IPS-18a (cell line): ENCODE data around the gene HBA2.

ENCODE experiments used
- H3K27ac ChIP-seq: one replicate; pipeline ENCODE4 v1.5.1; 2013; ENCODE audit warnings: low read length
- H3K27me3 ChIP-seq: one replicate; pipeline ENCODE4 v1.6.1; 2013; ENCODE audit warnings: mild to moderate bottlenecking, low read length; ENCODE audit not compliant: control insufficient read depth, insufficient read depth
- H3K36me3 ChIP-seq: one replicate; pipeline ENCODE4 v1.6.1; 2013; ENCODE audit warnings: low read depth, low read length; ENCODE audit not compliant: control insufficient read depth
- H3K4me1 ChIP-seq: one replicate; pipeline ENCODE4 v1.6.1; 2013; ENCODE audit warnings: low read depth, low read length; ENCODE audit not compliant: control insufficient read depth
- H3K4me3 ChIP-seq: one replicate; pipeline ENCODE4 v1.5.1; 2013; ENCODE audit warnings: low read length
- H3K9ac ChIP-seq: one replicate; pipeline ENCODE4 v1.6.1; 2013; ENCODE audit warnings: mild to moderate bottlenecking, low read length, moderate library complexity
- H3K9me3 ChIP-seq: one replicate; pipeline ENCODE4 v1.6.1; 2013; ENCODE audit warnings: low read depth, low read length; ENCODE audit not compliant: control insufficient read depth

HBA2 gene

GRCh38 chr16:177981-178667 is 5.4 kb downstream of the HBA2 start:
- no peak overlapping the region for H3K27ac ChIP-seq
- no peaks in the 10 kb centered on the region for H3K4me1 ChIP-seq
- H3K9me3 ChIP-seq, result no peaks in the 10 kb centered on the region
- no peak overlapping the region for H3K4me3 ChIP-seq
- no peak overlapping the region for H3K9ac ChIP-seq
- H3K36me3 ChIP-seq, result no peaks in the 10 kb centered on the region
- peaks cover 76% of the 10 kb centered on the region for H3K27me3 ChIP-seq

GRCh38 chr16:178668-179015 is 6.0 kb downstream of the HBA2 start:
- Histone ChIP-seq H3K4me3 (no peak overlapping the region), H3K27me3 (peaks cover 71% of the 10 kb centered on the region), H3K4me1 (no peaks in the 10 kb centered on the region), H3K9me3 (no peaks in the 10 kb centered on the region), H3K36me3 (no peaks in the 10 kb centered on the region), H3K27ac (no peak overlapping the region), H3K9ac (no peak overlapping the region)

- no peak overlapping the region for H3K4me3 ChIP-seq
- H3K9me3 ChIP-seq, result no peaks in the 10 kb centered on the region
- H3K9ac ChIP-seq, result no peak overlapping the region
- H3K4me1 ChIP-seq, result no peaks in the 10 kb centered on the region
- H3K27ac ChIP-seq, result no peak overlapping the region
- no peaks in the 10 kb centered on the region for H3K36me3 ChIP-seq
- peaks cover 63% of the 10 kb centered on the region for H3K27me3 ChIP-seq
Measured at GRCh38 chr16:179211-180092, 6.8 kb downstream of the HBA2 start.

- Histone ChIP-seq H3K27me3 (peaks cover 56% of the 10 kb centered on the region), H3K4me3 (peak within 1 kb of the TSS; percentile 13), H3K4me1 (no peaks in the 10 kb centered on the region), H3K36me3 (peaks cover 3% of the 10 kb centered on the region), H3K9me3 (no peaks in the 10 kb centered on the region), H3K27ac (no peak within 1 kb of the TSS), H3K9ac (no peak within 1 kb of the TSS)
Measured at GRCh38 chr16:180101-180675, 7.5 kb downstream of the HBA2 start, which contains the start of gene HBQ1. Gene HBQ1, plus strand, starts transcription at chr16:180459. Its CDS starts 28 bp downstream, at chr16:180487.

GRCh38 chr16:180681-181564 is 8.2 kb downstream of the HBA2 start:
- no peaks in the 10 kb centered on the region for H3K4me1 ChIP-seq
- no peaks in the 10 kb centered on the region for H3K9me3 ChIP-seq
- no peak overlapping the region for H3K27ac ChIP-seq
- peak overlapping the region; percentile 13 for H3K4me3 ChIP-seq
- H3K9ac ChIP-seq, result no peak overlapping the region
- H3K36me3 ChIP-seq, result peaks cover 4% of the 10 kb centered on the region
- peaks cover 48% of the 10 kb centered on the region for H3K27me3 ChIP-seq

- peaks cover 4% of the 10 kb centered on the region for H3K36me3 ChIP-seq
- no peak overlapping the region for H3K4me3 ChIP-seq
- H3K4me1 ChIP-seq, result no peaks in the 10 kb centered on the region
- no peak overlapping the region for H3K27ac ChIP-seq
- peaks cover 45% of the 10 kb centered on the region for H3K27me3 ChIP-seq
- no peak overlapping the region for H3K9ac ChIP-seq
- no peaks in the 10 kb centered on the region for H3K9me3 ChIP-seq
Measured at GRCh38 chr16:181565-182021, 8.9 kb downstream of the HBA2 start.

GRCh38 chr16:183005-183404 is 10.3 kb downstream of the HBA2 start:
- Histone ChIP-seq H3K36me3 (peaks cover 14% of the 10 kb centered on the region), H3K9me3 (no peaks in the 10 kb centered on the region), H3K9ac (no peak overlapping the region), H3K27me3 (peaks cover 32% of the 10 kb centered on the region), H3K4me1 (no peaks in the 10 kb centered on the region), H3K27ac (no peak overlapping the region), H3K4me3 (no peak overlapping the region)

GRCh38 chr16:185213-185612 is 12.5 kb downstream of the HBA2 start:
- Histone ChIP-seq H3K36me3 (peaks cover 34% of the 10 kb centered on the region), H3K9ac (no peak overlapping the region), H3K27me3 (peaks cover 10% of the 10 kb centered on the region), H3K27ac (no peak overlapping the region), H3K4me1 (no peaks in the 10 kb centered on the region), H3K4me3 (no peak overlapping the region), H3K9me3 (no peaks in the 10 kb centered on the region)

GRCh38 chr16:185691-186090 is 13.0 kb downstream of the HBA2 start:
- no peak overlapping the region for H3K27ac ChIP-seq
- H3K36me3 ChIP-seq, result peaks cover 38% of the 10 kb centered on the region

GRCh38 chr16:187330-187729 is 14.7 kb downstream of the HBA2 start:
- Histone ChIP-seq H3K36me3 (peaks cover 53% of the 10 kb centered on the region), H3K4me3 (no peak overlapping the region), H3K4me1 (no peaks in the 10 kb centered on the region), H3K9ac (no peak overlapping the region), H3K27ac (no peak overlapping the region), H3K27me3 (no peaks in the 10 kb centered on the region), H3K9me3 (no peaks in the 10 kb centered on the region)

More at GRCh38 chr16:185691-186090, 13.0 kb downstream of the HBA2 start:
- no peak overlapping the region for H3K4me3 ChIP-seq
- H3K4me1 ChIP-seq, result no peaks in the 10 kb centered on the region
- no peak overlapping the region for H3K9ac ChIP-seq
- H3K9me3 ChIP-seq, result no peaks in the 10 kb centered on the region
- peaks cover 6% of the 10 kb centered on the region for H3K27me3 ChIP-seq

GRCh38 chr16:188674-189073 is 16.0 kb downstream of the HBA2 start:
- peaks cover 66% of the 10 kb centered on the region for H3K36me3 ChIP-seq
- H3K9me3 ChIP-seq, result no peaks in the 10 kb centered on the region
- H3K9ac ChIP-seq, result no peak overlapping the region
- H3K4me3 ChIP-seq, result no peak overlapping the region
- H3K4me1 ChIP-seq, result no peaks in the 10 kb centered on the region
- H3K27ac ChIP-seq, result no peak overlapping the region
- H3K27me3 ChIP-seq, result no peaks in the 10 kb centered on the region
